D721Med (cell line): ENCODE results near the gene SPATA9.
"Not testable (repeated sequence)": the region's sequence is repeated elsewhere in the genome, so short reads cannot be mapped to it uniquely, and the experiment has no call there.

Experiments
- DNase-seq: peaks from one replicate; pipeline ENCODE4 v3.0.0; 2011; ENCODE audit warnings: low spot score; ENCODE audit not compliant: insufficient read length
- FAIRE-seq: peaks from 2 replicates; lab custom pipeline; 2011; peaks lifted over from hg19 to GRCh38; lab: Jason Lieb, UNC
- TF ChIP-seq, protein P1 (sequence below): IDR thresholded peaks from 2 replicates; pipeline ENCODE4 v1.5.1; 2012; ENCODE audit warnings: mild to moderate bottlenecking, control low read depth; ENCODE audit not compliant: insufficient read depth; ENCODE audit errors: missing control alignments

The SPATA9 gene

DNA sequence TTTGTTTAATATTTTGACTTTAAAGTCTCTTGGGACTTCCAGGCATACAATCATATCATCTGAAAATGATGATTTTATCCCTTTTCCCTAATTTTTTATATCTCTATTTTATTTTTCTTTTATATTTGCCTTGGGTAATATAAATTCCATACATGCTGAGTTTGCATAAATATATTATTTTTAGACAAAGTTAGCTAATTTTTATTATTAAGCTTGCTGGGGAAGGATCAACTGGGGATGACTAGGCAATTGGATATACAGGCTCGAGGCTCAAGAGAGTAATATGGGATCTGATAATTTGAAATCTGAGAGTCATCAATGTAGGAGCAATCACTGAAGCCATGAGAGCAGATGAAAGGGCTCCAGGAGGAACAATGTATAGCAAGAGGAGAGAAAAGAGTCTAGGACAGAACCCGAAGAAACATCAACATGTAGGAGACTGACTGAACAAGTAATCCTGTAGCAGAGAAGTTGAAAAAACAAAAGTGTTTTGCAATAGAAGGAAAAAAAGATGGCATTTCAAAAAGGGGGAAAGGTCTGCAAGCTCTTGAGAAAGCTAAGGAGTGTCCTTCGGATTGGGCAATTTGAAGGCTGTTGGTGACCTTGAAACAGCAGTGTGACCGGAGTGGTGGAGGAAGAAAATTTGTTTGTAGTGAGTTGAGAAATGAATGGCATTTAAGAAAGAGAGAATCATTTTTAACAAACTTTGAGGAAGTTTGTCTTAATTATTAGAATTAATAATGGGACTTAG is 31.3 kb upstream of the SPATA9 start:
- no peak for FAIRE-seq
- no peak for DNase-seq
- TF ChIP-seq, protein P1, sequence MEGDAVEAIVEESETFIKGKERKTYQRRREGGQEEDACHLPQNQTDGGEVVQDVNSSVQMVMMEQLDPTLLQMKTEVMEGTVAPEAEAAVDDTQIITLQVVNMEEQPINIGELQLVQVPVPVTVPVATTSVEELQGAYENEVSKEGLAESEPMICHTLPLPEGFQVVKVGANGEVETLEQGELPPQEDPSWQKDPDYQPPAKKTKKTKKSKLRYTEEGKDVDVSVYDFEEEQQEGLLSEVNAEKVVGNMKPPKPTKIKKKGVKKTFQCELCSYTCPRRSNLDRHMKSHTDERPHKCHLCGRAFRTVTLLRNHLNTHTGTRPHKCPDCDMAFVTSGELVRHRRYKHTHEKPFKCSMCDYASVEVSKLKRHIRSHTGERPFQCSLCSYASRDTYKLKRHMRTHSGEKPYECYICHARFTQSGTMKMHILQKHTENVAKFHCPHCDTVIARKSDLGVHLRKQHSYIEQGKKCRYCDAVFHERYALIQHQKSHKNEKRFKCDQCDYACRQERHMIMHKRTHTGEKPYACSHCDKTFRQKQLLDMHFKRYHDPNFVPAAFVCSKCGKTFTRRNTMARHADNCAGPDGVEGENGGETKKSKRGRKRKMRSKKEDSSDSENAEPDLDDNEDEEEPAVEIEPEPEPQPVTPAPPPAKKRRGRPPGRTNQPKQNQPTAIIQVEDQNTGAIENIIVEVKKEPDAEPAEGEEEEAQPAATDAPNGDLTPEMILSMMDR: no peak

DNA sequence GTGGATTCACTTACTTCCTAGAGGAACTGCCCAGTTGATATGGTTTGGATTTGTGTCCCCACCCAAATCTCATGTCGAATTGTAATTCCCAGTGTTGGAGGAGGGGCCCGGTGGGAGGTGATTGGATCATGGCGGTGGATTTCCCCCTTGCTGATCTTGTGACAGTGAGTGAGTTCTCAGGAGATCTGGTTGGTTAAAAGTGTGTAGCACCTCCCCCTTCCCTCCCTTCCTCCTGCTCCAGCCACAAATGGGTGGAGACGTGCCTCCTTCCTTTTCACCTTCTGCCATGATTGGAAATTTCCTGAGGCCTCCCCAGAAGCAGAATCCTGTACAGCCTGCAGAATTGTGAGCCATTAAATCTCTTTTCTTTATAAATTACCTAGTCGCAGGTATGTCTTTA is 30.5 kb upstream of the SPATA9 start:
- FAIRE-seq, DNase-seq: not testable (repeated sequence)

DNA sequence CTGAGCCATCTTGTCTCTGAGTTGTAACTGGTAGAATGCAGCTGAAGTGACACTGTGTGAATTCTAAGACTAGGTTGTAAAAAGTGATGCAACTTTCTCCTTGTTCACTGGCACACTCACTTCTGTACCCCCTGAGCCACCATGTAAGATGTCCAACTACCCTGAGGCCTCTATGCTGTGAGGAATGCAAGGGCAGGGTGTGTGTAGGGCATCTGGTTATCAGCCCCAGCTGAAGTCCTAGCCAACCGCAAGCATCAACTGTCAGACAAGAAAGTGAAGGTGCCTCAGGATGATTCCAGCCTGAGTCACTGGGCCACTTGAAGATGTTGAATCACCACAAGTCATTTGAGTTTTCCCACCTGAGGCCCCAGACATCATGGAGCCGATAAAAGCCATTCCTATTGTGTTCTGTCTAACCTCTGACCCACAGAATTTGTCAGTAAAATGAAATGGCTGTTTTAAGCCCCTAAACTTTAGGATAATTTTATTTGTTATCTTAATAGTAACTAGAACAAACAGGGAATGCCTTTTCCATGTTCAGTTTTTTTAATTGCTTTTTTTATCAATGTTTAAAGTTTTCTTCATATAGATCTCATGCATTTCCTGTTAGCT is 29.7 kb upstream of the SPATA9 start:
- DNase-seq (no peak), FAIRE-seq (no peak)
- TF ChIP-seq, protein P1: no peak

DNA sequence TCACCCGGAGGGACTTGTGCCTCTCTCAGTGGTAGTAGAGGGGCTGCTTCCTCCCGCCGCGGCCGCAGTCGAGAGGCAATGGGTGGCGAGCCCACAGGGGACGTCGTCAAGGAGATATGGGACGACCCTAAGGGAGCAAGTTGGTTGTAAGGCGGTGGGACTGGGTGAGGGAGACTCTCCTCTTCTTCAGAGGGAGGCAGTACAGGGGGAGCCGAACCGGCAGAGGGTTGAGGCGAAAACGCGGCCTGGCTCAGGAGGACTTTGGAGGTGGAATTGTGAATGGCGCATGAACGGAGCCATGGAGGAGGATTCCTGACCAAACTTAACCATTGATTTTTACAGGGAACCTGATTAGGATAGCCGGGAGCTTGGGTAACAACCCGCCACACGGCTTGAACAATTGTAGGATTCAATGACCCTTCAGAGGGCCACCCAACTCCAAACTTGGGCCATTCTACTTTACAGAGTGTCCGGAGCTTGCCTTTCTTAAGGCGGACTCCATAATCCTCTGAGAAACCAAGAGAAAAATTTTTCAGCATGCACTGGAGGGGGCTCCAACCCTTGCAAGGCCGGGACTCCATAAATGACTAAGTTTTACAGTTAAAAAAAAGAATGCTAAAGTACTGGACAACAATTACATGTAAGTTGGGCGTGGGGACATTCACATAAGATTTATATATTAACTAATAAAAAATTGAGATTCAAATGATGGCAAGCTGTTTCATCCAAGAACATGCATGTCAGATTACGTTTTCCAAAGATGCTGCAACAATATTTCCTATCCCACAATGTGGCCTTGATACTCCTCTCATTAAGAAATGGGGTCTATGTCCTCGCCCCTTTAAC is 28.9 kb upstream of the SPATA9 start:
- DNase-seq (no peak), FAIRE-seq (no peak)
- TF ChIP-seq, protein P1: no peak

DNA sequence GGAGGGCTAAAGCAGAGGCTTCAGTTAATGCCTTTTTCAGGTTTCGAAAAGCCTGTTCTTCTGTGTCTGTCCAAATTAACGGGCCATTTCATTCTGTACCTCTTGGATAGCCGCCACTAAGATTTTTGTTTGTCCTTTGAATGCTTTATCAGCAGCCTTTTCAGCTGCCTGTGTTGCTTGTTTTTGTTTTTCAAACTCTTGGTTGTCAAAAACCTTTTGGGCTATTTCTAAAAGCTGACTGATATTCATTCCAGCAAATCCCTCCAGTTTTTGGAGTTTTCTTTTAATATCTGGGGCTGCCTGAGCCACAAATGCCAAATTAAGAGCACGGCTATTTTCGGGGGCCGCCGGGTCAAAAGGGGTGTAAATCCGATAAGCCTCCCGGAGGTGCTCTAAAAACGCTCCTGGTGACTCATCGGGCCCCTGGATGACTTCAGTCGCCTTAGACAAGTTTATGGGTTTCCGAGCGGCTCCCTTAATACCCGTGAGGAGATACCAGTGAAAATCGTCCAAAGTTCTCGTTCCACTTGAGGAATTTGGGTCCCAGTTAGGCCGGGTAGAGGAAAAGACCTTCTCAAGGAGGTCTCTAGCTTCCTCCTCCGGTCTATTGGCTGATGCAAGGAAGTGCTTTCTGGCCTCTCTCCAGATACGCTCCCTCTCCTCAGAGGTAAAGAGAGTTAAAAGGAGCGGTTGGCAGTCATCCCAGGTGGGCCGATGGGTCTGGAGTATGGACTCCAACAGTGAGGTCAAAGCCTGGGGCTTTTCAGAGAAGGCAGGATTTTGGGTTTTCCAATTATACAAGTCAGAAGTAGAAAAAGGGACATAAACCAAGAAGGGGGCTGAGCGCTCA is 28.1 kb upstream of the SPATA9 start:
- FAIRE-seq, DNase-seq: not testable (repeated sequence)

DNA sequence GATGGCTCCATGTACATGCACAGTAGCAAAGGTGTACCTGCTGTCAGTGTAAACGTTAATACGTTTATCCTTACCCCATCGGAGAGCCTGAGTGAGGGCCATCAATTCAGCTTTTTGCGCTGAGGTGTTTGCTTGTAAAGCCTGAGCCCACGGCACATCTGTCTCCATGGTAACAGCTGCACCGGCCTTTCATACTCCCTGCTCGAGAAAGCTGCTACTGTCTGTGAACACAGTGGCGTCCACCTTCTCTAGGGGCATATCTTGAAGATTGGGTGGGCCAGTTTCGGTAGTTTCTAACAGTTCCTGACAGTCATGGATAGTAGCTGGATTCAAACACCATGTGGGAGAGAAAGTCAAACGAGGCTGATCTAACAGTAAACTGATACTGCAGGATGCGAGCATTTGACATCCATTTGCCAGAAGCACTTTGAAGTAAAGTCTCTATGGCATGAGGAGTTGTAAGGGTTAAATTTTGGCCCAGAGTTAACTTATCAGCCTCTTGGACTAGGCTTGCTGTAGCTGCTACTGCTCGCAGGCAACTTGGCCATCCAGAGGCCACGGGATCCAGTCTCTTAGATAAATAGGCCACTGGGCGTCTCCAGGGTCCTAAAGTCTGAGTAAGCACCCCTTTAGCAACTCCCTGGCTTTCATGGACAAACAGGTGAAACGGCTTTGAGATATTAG is 27.3 kb upstream of the SPATA9 start:
- FAIRE-seq: no peak
- no peak for DNase-seq
- TF ChIP-seq, protein P1: no peak

DNA sequence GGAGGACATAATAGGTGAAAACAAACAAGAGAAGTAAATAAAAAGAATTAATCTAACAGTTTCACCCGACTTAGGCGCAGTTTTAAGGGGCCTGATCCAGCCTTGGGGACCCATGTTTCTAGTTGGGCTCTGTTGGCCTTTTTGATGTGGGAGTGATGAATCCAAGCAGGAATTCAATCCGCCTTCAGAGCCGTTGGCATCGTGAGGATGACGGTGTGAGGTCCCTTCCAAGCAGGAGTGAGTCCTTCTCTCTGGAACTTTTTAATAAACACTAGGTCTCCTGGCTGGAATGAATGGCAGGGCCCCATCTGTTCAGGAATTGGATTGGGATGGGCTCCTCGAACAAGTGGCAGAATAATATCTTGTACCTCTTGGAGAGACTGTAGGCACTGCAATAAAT is 26.1 kb upstream of the SPATA9 start:
- no peak for FAIRE-seq
- TF ChIP-seq, protein P1: no peak
- no peak for DNase-seq

DNA sequence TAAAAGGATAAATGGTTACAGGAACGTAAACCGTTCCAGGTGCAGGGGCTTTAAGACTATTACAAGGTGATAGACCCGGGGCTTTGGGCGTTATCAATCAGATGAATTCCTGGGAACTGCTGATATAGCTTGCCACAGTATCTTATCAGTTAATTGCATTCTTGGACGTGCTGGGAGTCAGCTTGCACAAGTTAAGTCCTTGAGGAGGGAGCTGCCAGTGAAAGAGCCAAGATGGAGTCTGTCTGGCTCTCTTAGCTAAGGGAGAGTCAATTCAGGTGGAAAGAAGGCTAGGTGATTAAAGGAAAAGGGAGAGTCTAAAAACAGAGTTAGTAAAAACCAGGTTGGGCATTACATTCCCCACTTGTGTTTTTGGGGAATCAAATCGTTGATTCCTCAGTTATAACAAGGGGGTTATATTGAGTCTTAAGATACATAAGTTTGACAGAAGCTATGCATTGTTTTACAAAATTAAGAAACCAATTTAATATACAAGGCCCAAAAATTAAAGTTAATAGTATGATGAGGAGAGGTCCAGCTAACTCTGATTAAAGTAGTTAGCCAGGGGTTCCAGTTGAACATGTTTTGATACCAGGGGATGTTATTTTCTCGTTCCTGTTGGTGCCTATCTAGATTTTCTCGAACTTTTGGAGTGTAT is 24.9 kb upstream of the SPATA9 start:
- FAIRE-seq, DNase-seq: not testable (repeated sequence)
